GM23248 (cell line): ENCODE measurements around the gene LRRC8E. TPM values are rescaled to one million over a fixed set of nuclear protein-coding genes. Genes with fewer than 3 reads are reported as not detected.

Source experiments
- DNase-seq: peaks from one replicate; pipeline ENCODE4 v3.0.0-alpha.2; 2015
- H2AFZ ChIP-seq: fragments of 200-600 bp; sonication (generic); 2 replicates; pipeline ENCODE4 v1.6.1; 2016; ENCODE audit warnings: antibody characterized with exemption
- H3F3A ChIP-seq: fragments of 200-600 bp; sonication (generic); 2 replicates; pipeline ENCODE4 v1.6.1; 2016; ENCODE audit warnings: mild to moderate bottlenecking, antibody characterized with exemption, mixed run types; ENCODE audit not compliant: insufficient read depth
- H3K27ac ChIP-seq: fragments of 200-600 bp; sonication (generic); 2 replicates; pipeline ENCODE4 v1.5.1; 2016; ENCODE audit warnings: mild to moderate bottlenecking
- H3K27me3 ChIP-seq: fragments of 200-600 bp; sonication (generic); replicated peaks from 2 replicates; pipeline ENCODE4 v1.6.1; 2016; ENCODE audit warnings: mild to moderate bottlenecking; ENCODE audit not compliant: insufficient read depth
- H3K36me3 ChIP-seq: fragments of 200-600 bp; sonication (generic); 2 replicates; pipeline ENCODE4 v1.6.1; 2016; ENCODE audit warnings: low read depth, mild to moderate bottlenecking
- H3K4me1 ChIP-seq: fragments of 200-600 bp; sonication (generic); 2 replicates; pipeline ENCODE4 v1.6.1; 2016; ENCODE audit warnings: mild to moderate bottlenecking; ENCODE audit not compliant: insufficient read depth
- H3K4me2 ChIP-seq: fragments of 200-600 bp; sonication (generic); one replicate; pipeline ENCODE4 v1.6.1; 2016; ENCODE audit warnings: mild to moderate bottlenecking; ENCODE audit not compliant: unreplicated experiment
- H3K4me3 ChIP-seq: fragments of 200-600 bp; sonication (generic); 2 replicates; pipeline ENCODE4 v1.5.1; 2016; ENCODE audit warnings: mild to moderate bottlenecking
- H3K79me2 ChIP-seq: fragments of 200-600 bp; sonication (generic); 2 replicates; pipeline ENCODE4 v1.6.1; 2016; ENCODE audit warnings: mild to moderate bottlenecking; ENCODE audit not compliant: insufficient read depth
- H3K9ac ChIP-seq: fragments of 200-600 bp; sonication (generic); 2 replicates; pipeline ENCODE4 v1.6.1; 2016; ENCODE audit warnings: mild to moderate bottlenecking
- H3K9me2 ChIP-seq: fragments of 200-600 bp; sonication (generic); 2 replicates; pipeline ENCODE4 v1.6.1; 2016; ENCODE audit warnings: mixed run types, mild to moderate bottlenecking, moderate library complexity; ENCODE audit not compliant: insufficient read depth
- H3K9me3 ChIP-seq: fragments of 200-600 bp; sonication (generic); one replicate; pipeline ENCODE4 v1.6.1; 2017; ENCODE audit warnings: low read depth
- H4K20me1 ChIP-seq: fragments of 200-600 bp; sonication (generic); 2 replicates; pipeline ENCODE4 v1.6.0; 2016; ENCODE audit not compliant: insufficient read depth
- EZH2 ChIP-seq: fragments of 200-600 bp; sonication (generic); IDR thresholded peaks from 2 replicates; pipeline ENCODE4 v1.6.1; 2018; ENCODE audit warnings: antibody characterized with exemption, mild to moderate bottlenecking; ENCODE audit not compliant: insufficient read depth, poor library complexity, severe bottlenecking
- EZH2phosphoT487 ChIP-seq: fragments of 200-600 bp; sonication (generic); IDR thresholded peaks from 2 replicates; pipeline ENCODE4 v1.6.1; 2018; ENCODE audit warnings: antibody characterized with exemption, moderate library complexity, mild to moderate bottlenecking, low read depth; ENCODE audit not compliant: insufficient read depth
- WGBS, 2 experiments: methylation state at CpG; one replicate each; pipeline ENCODE4 v1.1.6; 2015 to 2017; ENCODE audit warnings: low lambda C conversion rate in 2 of 2, low coverage in 1 of 2; ENCODE audit errors: missing lambda C conversion rate in 2 of 2; 5-methylcytosine and 5-hydroxymethylcytosine counted together
- in situ Hi-C: fragments of 300-500 bp; cut with MboI; formaldehyde crosslinking; loops from 2 replicates; pipeline ENCODE4 v1.15.0; 2020
- polyA plus RNA-seq: library from polyadenylated mRNA; unstranded; fragments of >200 nt; fragmentation: Nextera tagmentation; extraction: Ambion mirVana; gene quantifications from 2 replicates; pipeline ENCODE4 v1.2.1, GENCODE V29; 2016
- total RNA-seq: library from RNA; depleted of rRNA; stranded (reverse); fragments of >200 nt; shearing (Covaris generic); gene quantifications from 2 replicates; pipeline ENCODE4 v1.2.3, GENCODE V29; 2014

The LRRC8E gene
- total and polyA plus RNA-seq, 2 experiments from 2014 or later = 3.6 to 3.7 TPM

GRCh38 chr19:7899751-7900378 lies 11.6 kb downstream of the LRRC8E start:
- no peak overlapping the region for H3K4me3 ChIP-seq
- H3K79me2 ChIP-seq = peaks cover 16% of the 10 kb centered on the region
- H3K9me3 ChIP-seq = no peaks in the 10 kb centered on the region
- H3K27ac ChIP-seq = no peak overlapping the region
- no peaks in the 10 kb centered on the region for H3K27me3 ChIP-seq
- no peak overlapping the region for H2AFZ ChIP-seq
- no peak for DNase-seq
- no peaks in the 10 kb centered on the region for H4K20me1 ChIP-seq
- H3K9ac ChIP-seq = no peak overlapping the region
- H3K4me2 ChIP-seq = no peak overlapping the region
- TF ChIP-seq EZH2phosphoT487 (no peak), EZH2 (no peak)
- no peaks in the 10 kb centered on the region for H3F3A ChIP-seq
- in situ Hi-C loops = no loop called here
- 91 to 92% methylated on average over 30 to 34 of the region's 34 CpGs for WGBS, 2 experiments
- no peaks in the 10 kb centered on the region for H3K36me3 ChIP-seq
- H3K4me1 ChIP-seq = peaks cover 6% of the 10 kb centered on the region
- H3K9me2 ChIP-seq = no peaks in the 10 kb centered on the region

- DNase-seq = no peak
- Histone ChIP-seq H2AFZ (no peak overlapping the region), H4K20me1 (no peaks in the 10 kb centered on the region), H3K27ac (no peak overlapping the region), H3K9me3 (no peaks in the 10 kb centered on the region), H3K9me2 (no peaks in the 10 kb centered on the region), H3K4me2 (no peak overlapping the region), H3K9ac (no peak overlapping the region), H3K4me1 (peaks cover 10% of the 10 kb centered on the region), H3K36me3 (no peaks in the 10 kb centered on the region), H3K79me2 (peaks cover 22% of the 10 kb centered on the region), H3F3A (no peaks in the 10 kb centered on the region), H3K4me3 (no peak overlapping the region), H3K27me3 (no peaks in the 10 kb centered on the region)
- 85 to 87% methylated on average over 18 to 21 of the region's 21 CpGs for WGBS, 2 experiments
- in situ Hi-C loops = no loop called here
- TF ChIP-seq EZH2 = no peak
- no peak for TF ChIP-seq EZH2phosphoT487
Observed at GRCh38 chr19:7900401-7900870, 12.1 kb downstream of the LRRC8E start.

- Histone ChIP-seq H3K4me3 (no peak overlapping the region), H3K27ac (no peak overlapping the region), H3K9me2 (no peaks in the 10 kb centered on the region), H3K4me2 (no peak overlapping the region), H3F3A (no peaks in the 10 kb centered on the region), H3K79me2 (peaks cover 27% of the 10 kb centered on the region), H4K20me1 (no peaks in the 10 kb centered on the region), H3K36me3 (no peaks in the 10 kb centered on the region), H3K4me1 (peaks cover 10% of the 10 kb centered on the region), H3K9me3 (no peaks in the 10 kb centered on the region), H3K27me3 (no peaks in the 10 kb centered on the region), H2AFZ (no peak overlapping the region), H3K9ac (no peak overlapping the region)
- TF ChIP-seq EZH2 (no peak), EZH2phosphoT487 (no peak)
- 88 to 99% methylated on average over 3 of the region's 3 CpGs for WGBS, 2 experiments
- in situ Hi-C loops = no loop called here
- DNase-seq = no peak
Observed at GRCh38 chr19:7900931-7901330, 12.6 kb downstream of the LRRC8E start.

GRCh38 chr19:7901337-7901736 lies 13.0 kb downstream of the LRRC8E start:
- H3K4me2 ChIP-seq = no peak overlapping the region
- WGBS, 2 experiments = 94% methylated on average over 7 of the region's 7 CpGs
- no peaks in the 10 kb centered on the region for H3K27me3 ChIP-seq
- no peak overlapping the region for H3K27ac ChIP-seq
- H3K79me2 ChIP-seq = peaks cover 31% of the 10 kb centered on the region
- TF ChIP-seq EZH2 = no peak
- TF ChIP-seq EZH2phosphoT487 = no peak
- no peak overlapping the region for H2AFZ ChIP-seq
- H3F3A ChIP-seq = no peaks in the 10 kb centered on the region
- DNase-seq = no peak
- in situ Hi-C loops = no loop called here
- H3K9ac ChIP-seq = no peak overlapping the region
- no peaks in the 10 kb centered on the region for H3K9me2 ChIP-seq
- no peaks in the 10 kb centered on the region for H3K9me3 ChIP-seq
- no peak overlapping the region for H3K4me3 ChIP-seq
- peaks cover 10% of the 10 kb centered on the region for H3K4me1 ChIP-seq
- no peaks in the 10 kb centered on the region for H3K36me3 ChIP-seq
- H4K20me1 ChIP-seq = no peaks in the 10 kb centered on the region
